Ramos (cell line): ENCODE data around the gene CRISPLD2.
"Not testable (repeated sequence)": the region's sequence is repeated elsewhere in the genome, so short reads cannot be mapped to it uniquely, and the experiment has no call there.

Experiments
- in situ Hi-C: fragments of 300-500 bp; cut with MboI; formaldehyde crosslinking; loops from one replicate; pipeline ENCODE4 v1.14.3; 2022; ENCODE audit warnings: low sequenced_read_pairs; ENCODE audit not compliant: unreplicated experiment

CRISPLD2 gene

DNA sequence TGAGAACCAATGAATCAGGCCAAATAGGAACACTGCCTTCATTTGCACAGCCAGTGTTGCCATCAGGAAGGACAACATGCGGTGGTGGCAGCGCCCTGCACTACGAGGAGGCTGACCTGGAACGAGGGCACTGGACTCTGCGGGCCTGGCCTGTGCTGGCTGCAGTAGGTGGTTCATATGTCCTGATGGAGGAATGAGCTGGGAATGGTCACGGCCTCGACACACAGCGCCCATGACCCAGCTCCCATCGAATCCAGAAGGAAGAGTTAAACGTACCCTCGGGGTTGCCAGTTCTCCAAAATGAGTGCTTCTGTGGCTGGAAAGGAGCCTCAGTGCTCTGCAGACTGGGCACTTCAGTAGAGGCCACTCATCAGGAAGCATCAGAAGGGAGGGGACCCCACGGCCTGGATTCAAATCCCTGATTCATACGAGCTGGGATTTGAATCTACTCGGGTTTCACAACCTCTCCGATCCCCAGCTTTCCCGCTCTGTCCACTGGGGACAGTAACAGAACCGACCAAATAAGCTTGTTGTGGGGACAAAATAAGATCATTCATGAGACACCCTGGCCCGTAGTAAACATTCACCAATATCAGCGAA lies 106.1 kb downstream of the CRISPLD2 start:
- in situ Hi-C loops: no loop called here

DNA sequence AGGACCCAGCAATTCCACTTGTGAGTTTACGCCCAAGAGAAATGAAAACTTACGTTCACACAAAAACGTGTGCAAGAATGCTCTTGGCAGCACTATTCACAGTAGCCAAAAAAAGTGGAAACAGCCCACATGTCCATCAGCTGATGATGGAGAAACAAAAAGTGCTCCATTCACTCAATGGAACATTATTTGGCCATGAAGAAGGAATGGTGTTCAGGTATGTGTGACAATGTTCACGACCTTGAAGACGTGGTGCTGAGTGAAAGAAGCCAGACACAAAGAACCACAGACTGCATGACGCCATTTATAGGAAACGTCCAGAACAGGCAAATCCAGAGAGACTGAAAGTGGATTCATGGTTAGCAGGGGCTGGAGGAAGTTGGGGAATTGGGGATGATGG lies 106.7 kb downstream of the CRISPLD2 start:
- in situ Hi-C loops: no loop called here

DNA sequence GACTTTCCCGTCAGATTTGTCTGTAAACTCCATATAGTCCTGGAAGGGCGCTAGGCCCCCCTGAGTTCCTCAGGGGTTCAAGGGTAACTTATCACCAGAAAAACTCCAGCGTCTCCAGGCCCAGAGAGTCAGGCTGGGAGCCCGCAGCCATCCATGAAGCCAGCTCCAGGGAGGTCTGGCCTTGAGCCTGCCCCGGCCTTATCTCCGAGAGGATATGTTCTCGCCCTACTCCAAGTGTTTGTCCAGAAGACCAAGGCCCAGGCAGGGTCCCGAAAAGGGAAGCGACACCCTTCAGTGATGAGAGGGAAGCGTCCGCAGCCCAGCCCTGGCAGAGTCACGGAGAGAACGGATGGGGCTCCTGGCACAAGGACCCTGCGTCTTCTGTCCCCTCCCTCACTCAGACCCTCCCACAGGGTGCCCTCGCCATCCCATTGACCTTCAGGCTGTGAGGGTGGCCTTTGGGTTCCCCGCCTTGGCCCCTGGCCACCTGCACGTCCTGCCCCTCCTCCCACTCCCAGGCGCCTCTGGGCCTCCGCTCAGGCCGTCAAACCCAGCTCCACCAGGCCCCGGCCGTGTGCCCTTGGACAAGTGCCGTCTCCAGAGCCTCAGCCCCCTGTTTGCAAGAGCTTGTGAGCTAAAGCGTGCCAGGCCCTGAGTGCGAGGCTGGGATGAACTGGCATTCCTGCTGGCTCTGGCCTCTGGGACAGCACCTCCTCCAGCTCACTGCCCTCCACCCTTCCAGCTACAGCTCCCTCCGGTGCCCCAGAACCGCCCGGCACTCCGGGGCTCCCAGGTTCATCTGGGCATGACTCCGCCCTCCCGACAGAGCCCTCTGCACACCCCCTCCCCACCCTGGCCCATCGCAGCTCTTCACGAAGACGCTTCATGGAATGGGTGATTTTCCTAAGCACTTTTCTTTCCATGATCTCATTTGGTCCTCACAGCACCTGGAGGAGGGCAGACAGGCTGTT lies 108.1 kb downstream of the CRISPLD2 start:
- in situ Hi-C loops: no loop called here

DNA sequence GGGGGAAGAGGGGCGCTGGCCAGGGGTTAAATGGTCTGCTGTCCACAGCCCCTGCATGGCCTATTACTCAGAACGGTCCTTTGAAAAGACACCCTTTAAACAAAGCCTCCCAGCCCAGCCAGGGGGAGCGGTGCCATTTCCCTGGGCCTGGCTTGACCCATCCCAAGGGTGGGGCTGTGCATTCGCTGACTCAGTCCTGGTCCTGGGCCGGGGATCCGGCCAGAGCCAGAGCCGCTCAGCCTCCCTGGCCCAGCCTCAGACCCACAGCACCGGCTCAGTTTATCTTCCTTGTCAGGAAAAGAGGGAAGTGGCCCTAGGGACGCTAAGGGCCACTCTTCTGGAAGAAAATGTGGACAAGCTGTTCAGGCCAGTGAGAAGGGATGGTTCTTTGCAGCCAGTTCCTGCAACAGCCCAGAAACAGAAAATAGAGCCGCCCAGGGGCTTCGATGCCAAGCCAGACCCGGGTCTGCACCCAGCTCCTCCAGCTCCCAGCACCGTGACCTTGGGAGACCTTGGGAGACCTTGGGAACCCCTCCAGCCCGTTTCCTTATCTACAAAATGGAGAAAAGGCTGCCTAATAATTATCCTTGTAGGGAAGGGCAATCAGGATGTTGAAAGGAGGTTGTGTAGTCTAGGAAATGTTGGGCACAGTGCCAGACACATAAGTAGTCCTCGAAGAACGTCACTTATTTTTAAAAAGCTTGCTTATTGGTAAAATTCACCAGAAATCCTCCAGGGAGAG lies 109.1 kb downstream of the CRISPLD2 start:
- in situ Hi-C loops: no loop called here

DNA sequence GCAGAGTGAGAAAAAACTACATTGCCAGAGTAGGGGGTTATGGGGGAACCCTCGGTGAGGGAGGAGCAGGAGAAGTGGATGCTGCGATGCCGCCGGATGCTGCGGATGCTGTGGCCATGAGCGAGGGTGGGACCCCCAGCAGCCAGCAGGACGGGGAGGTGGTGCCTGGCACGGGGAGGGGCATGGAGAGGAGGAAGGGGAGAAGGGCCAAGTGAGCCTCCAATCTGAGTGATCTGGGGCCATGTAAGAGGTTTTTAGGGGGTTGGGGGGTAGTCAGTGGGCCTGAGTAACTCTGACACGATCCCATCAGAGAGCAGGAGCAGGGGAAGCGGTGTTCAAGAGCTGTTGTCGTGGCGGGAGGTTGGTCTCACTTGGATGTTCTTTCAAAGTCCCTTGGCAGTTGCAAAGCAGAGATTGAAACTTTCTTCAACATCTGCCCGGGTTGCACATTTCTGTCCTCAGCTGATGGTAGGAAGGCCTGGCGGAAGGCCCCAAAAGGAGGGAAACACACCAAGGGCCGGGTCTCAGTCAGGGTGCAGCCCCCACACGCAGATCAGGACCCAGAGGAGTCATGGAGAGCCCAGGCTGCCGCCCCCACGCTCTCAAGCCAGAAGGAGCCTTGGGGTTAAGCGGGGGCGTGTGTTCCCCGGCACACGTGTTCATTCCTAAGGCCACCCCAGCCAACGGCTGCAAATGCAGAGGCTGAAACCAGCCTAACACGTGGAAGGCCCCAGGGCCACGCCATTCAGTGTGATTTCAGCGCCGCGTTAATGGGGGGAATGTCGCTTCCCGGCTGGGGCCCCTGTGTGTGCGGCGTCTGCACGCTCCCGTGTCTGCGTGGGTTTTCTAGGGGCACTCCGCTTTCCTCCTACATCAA lies 109.9 kb downstream of the CRISPLD2 start:
- in situ Hi-C loops: no loop called here

DNA sequence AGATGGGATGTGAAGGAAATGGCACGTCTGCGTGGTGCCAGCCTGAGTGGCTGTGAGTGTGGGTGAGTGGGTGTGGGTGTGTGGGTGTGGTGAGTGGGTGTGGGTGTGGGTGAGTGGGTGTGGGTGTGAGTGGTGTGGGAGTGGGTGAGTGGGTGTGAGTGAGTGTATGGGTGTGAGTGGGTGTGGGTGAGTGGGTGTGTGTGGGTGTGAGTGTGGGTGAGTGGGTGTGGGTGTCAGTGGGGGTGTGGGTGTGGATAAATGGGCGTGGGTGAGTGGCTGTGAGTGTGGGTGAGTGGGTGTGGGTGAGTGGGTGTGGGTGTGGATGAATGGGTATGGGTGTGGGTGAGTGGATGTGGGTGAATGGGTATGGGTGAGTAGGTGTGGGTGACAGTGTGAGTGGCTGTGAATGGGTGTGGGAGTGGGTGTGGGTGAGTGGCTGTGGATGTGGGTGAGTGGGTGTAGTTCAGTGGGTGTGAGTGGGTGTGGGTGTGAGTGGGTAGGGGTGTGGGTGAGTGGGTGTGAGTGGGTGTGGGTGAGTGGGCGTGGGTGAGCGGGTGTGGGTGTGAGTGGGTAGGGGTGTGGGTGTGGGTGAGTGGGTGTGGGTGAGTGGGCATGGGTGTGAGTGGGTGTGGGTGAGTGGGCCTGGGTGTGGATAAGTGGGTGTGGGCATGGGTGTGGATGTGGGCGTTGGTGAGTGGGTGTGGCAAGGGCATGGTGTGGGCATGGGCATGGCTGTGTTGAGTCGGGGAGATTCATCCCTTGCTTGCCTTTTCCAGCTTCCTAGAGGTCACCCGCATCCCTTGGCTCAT lies 110.7 kb downstream of the CRISPLD2 start:
- in situ Hi-C loops: no loop called here

DNA sequence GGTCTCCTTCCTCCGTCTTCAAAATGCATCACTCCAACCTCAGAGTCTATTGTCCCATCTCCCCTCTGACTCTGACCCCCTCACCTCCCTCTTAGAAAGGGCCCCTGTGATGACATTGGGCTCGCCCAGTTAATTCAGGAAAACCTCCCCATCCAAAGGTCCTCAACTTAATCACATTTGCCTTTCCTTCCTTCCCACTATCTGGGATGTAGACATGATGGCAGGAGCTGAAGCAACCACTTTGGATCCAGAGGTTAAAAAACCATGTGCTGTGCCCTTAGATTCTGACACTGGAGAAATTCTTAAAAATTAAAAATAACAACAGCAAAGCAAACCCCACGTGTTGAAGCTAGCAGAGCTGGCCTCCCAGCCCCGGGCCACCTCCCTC lies 111.3 kb downstream of the CRISPLD2 start:
- in situ Hi-C loops: no loop called here

DNA sequence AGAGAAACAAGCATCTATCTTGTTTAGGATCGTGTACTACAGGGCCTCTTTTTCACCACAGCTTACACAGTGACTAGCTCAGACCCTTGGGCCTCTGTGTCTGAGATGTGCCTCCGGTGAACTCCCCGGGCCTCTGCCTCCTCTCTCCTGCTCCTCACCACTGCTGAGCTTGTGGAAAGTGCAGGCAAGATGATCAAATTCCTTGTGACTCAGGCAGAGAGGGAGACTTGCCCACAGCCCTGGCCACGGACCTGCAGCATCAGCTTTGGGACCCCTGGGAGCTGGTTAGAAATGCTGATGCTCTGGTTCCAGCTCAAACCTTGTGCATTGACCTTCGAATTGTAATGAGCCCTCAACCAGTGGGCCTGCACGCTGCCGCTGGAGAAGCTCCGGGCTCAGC lies 111.7 kb downstream of the CRISPLD2 start:
- in situ Hi-C loops: no loop called here

DNA sequence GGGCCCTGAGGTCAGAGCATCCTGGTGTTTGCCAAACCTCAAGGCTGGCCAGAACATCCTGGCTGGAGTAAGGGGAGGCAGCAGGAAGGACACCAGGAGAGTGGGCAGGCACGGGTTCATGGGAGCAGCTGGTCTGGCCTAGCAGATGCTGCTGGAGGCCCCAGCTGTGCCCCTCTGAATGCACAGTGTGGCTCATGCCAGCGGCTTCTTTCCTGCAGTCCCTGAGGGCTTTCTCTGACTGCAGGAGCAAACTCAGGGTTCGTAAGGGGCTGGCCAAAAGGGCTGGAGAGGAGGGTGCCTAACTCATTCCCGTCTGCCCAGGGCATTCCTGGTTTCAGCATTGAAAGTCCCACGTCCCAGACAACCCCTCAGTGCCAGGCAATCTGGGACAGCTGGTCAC lies 112.9 kb downstream of the CRISPLD2 start:
- in situ Hi-C loops: no loop called here

DNA sequence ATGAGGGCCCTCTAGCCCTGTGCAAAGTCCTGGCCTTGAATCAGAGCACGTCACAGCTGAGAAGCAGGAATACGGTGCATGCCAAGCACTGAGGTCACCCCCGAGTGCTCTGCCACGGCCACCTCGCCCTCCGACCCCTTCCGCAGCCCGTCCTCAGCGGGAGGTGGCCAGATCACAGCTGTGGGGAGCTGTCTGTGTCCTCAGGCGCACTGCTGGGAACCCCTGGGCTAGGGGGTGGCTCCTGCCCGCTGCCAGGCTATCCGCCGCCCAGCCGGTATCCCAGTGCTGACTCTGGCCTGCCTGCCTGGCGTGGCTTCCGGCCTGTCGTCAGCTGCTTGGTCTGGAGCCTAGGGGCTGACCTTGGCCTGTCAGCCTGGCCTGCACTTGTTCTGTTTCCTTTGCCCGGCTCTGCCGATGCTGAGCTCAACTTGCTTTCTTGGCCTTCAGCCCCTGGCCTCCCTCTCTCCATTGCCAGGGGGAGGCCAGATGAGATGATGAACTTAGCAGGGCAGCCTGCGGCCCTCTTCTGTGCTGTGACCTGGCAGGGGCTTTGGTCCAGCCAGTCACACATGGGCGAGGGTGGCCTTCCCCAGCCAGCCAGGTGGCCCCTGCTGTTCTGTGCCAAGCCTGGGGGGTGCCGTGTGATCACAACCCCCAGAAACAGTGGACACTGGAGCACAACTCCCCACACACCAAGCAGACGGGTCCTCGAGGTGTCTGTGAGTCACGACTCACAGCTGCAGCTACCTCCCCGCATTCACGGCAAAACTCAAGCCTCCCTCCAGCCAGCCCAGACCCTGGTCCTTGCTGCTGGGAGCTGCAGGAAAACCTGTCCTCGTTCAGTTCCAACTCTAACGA lies 114.2 kb downstream of the CRISPLD2 start:
- in situ Hi-C loops: no loop called here

DNA sequence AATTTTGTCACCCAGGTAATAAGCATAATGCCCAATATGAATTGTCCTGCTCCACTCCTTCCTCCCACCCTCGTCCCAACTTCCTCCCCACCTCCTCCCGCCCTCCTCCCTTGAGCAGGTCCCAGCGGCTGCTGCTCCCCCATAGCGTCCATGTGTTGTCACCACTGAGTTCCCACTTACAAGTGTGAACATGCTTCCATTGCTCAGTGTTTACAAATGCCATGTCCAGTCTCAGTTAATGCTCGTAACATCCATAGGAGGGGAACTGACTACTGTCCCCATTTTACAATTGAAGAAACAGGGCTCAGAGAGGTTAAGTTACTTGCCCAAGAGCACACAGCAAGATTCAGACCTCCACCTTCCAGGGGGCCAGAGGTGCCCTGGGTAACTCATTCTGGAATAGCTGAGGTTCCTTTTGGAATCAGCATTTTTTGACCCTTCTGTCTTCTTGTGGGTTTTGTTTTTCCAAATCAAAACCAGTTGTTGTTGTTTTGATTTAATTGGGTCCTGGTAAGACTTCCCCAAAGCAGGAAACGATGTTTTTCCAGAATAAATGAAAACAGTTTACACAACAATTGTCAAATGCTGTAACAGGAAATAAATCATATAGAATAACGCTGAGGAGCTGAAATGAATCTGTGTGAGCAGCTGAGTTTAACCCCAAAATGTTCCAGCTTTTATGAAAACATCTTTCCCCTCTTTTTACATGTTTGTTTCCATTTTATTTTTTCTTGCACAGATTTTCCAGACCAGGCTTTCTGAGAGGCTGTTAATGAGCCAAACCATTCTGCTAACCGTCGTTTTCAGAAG lies 117.6 kb downstream of the CRISPLD2 start:
- in situ Hi-C loops: no loop called here

DNA sequence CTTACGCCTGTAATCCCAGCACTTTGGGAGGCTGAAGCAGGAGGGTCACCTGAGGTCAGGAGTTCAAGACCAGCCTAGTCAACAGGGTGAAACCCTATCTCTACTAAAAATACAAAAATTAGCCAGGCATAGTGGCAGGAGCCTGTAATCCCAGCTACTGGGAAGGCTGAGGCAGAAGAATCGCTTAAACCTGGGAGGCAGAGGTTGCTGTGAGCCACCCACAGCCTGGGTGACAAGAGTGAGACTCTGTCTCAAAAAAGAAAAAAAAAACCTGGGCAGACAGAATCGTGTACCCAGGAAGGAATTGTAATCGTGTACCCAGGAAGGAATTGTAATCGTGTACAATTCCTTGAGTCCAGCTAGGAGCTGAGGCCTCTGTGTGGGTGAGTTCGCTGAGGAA lies 118.8 kb downstream of the CRISPLD2 start:
- in situ Hi-C loops: not testable (repeated sequence)

DNA sequence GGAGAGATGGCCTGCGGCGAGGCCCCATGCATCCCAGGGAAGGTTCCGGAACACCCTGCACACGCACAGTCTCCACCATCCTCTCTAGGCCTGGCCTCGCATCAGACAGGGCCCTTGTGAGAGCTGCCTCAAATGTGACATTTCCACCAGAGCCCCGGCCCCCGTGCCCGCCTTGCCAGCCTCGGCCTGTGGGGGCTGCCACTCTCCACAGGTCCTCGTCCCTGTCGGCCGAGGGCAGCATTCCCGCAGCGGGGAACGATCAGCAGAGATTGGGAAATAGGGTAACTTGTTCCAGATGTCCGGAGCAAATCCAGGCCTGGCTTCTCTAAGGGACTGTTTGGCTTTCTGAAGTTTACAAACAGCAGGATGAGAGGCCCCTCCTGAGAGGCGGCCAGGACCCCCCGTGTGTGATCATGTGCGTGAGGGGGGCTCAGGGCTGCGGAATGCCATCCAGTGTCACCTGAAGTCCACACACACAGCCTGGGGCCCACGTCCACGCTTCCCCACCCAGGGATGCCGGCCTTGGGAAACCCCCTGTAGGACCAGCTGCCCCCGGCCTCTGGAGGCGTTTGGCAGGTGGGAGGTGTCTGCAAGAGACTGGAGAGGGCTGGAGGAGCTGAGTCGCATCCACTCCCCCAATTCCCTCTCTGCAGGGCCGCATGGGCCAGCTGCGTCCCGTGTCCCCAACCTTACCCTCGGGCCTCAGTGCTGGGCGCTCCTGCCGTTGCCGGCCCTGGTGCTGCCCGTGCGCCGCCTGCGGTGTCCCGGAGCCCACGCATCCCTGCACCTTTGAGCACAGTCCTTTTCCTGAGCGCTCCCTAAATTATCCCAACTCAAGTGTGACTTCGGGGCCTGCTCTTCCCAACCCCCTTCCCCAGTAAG lies 121.1 kb downstream of the CRISPLD2 start:
- in situ Hi-C loops: no loop called here

DNA sequence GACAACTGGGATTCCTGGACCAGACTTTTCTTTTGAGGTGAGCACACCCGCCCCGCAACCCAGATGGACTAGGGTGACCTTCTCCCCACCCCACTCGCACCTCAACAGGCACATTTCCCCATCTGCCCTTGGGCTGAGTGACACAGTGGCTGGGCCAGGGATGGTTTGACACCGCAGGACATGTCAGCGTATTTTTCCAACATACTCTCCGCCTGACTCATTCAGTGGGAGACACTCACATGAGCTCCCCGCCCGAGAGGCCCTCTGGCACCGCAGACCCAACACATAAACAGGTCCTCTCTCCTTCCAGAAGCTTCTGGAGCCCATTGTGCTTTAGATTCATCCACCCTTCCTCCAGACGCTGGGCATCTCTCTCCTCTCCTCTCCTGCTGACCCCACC lies 122.1 kb downstream of the CRISPLD2 start:
- in situ Hi-C loops: no loop called here

DNA sequence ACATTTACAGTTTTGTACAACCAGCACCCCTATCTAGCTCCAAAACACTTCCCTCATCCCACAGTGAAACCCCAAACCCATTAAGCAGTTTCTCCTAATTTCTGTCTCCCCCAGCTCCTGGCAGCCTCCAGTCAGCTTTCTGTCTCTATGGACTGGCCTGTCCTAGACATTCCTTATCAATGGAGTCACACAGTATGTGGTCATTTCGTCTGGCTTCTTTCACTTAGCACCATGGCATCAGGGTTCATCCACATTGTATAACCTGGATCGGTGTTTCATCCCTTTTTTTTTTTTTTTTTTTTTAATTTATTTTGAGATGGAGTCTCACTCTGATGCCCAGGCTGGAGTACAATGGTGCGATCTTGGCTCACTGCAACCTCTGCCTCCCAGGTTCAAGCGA lies 123.0 kb downstream of the CRISPLD2 start:
- in situ Hi-C loops: no loop called here

DNA sequence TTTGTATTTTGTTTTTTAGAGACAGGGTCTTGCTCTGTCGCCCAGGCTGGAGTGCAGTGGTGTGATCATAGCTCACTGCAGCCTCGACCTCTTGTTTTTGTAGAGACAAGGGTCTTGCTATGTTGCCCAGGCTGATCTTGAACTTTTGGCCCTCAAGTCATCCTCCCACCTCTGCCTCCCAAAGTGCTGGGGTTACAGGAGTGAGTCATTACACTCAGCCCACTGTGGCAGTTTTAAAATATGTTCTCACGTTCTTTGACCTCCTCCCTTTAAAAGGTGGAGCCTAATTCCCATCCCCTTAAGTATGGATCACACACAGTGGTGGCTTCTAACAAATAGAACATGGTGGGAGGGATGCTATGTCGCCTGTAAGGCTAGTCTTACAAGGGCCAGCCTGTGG lies 123.8 kb downstream of the CRISPLD2 start:
- in situ Hi-C loops: no loop called here

DNA sequence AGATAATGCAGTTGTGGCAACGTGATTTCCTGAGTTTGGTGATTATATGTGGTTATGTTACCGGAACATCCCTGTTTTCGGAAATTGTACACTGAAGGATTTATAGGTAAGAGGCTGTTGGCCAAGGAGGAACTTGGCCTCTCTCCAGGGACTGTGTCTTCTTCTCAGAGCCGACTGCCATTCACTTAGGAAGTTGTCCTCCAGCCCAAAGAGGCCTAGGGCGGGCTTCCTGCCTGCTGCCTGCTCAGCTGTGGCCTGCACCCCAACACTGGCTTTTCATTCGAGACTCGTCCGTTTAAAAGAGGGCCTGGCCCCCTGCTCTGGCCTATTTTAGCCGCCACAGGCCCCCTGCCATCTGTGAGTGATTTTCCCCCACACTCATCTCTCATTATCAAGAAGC lies 127.2 kb downstream of the CRISPLD2 start:
- in situ Hi-C loops: no loop called here
